SK-N-SH treated with all-trans-retinoic acid at 6 μM for 48 hours (cell line): ENCODE data around the gene OSBPL3.

ENCODE experiments used
- ARNTL ChIP-seq: fragments of 450-650 bp; formaldehyde crosslinking; IDR thresholded peaks from 2 replicates; pipeline ENCODE4 v1.5.0; 2020; ENCODE audit warnings: low read depth, mild to moderate bottlenecking, moderate library complexity, borderline replicate concordance
- BACH2 ChIP-seq: fragments of 250-450 bp; sonication (Bioruptor Pico); IDR thresholded peaks from 2 replicates; pipeline ENCODE4 v1.9.0; 2021; ENCODE audit warnings: mild to moderate bottlenecking, borderline replicate concordance
- CSDC2 ChIP-seq: fragments of 250-450 bp; sonication (Bioruptor Pico); IDR thresholded peaks from 2 replicates; pipeline ENCODE4 v1.5.0; 2020; ENCODE audit warnings: mild to moderate bottlenecking, moderate library complexity
- OSR1 ChIP-seq: fragments of 250-450 bp; sonication (Bioruptor Pico); IDR thresholded peaks from 2 replicates; pipeline ENCODE4 v1.8.0; 2022; ENCODE audit warnings: moderate library complexity, mild to moderate bottlenecking, inconsistent platforms
- PPARA ChIP-seq: fragments of 250-450 bp; sonication (Bioruptor Pico); IDR thresholded peaks from 2 replicates; pipeline ENCODE4 v1.5.0; 2020; ENCODE audit warnings: mild to moderate bottlenecking, borderline replicate concordance
- RARB ChIP-seq: fragments of 250-450 bp; sonication (Bioruptor Pico); IDR thresholded peaks from 2 replicates; pipeline ENCODE4 v1.8.0; 2021; ENCODE audit warnings: mild to moderate bottlenecking, moderate library complexity
- ZC3H10 ChIP-seq: fragments of 250-450 bp; sonication (Bioruptor Pico); IDR thresholded peaks from 2 replicates; pipeline ENCODE4 v1.5.1; 2021; ENCODE audit warnings: mild to moderate bottlenecking, moderate library complexity
- ZFP3 ChIP-seq: fragments of 250-450 bp; sonication (Bioruptor Pico); IDR thresholded peaks from 2 replicates; pipeline ENCODE4 v1.5.0; 2020; ENCODE audit warnings: mild to moderate bottlenecking, moderate library complexity
- ZFP30 ChIP-seq: fragments of 450-650 bp; formaldehyde crosslinking; IDR thresholded peaks from 2 replicates; pipeline ENCODE4 v1.5.0; 2022; ENCODE audit warnings: mild to moderate bottlenecking, moderate library complexity
- TF ChIP-seq, protein P1 (sequence below): fragments of 250-450 bp; sonication (Bioruptor Pico); IDR thresholded peaks from 2 replicates; pipeline ENCODE4 v1.5.1; 2020; ENCODE audit warnings: low read depth, mild to moderate bottlenecking, moderate library complexity
- TF ChIP-seq, protein P2 (sequence below): fragments of 250-450 bp; sonication (Bioruptor Pico); IDR thresholded peaks from 2 replicates; pipeline ENCODE4 v1.8.0; 2021; ENCODE audit warnings: low read depth, mild to moderate bottlenecking, moderate library complexity, borderline replicate concordance
- TF ChIP-seq, protein P3 (sequence below): fragments of 250-450 bp; sonication (Bioruptor Pico); IDR thresholded peaks from 2 replicates; pipeline ENCODE4 v1.5.1; 2021; ENCODE audit warnings: mild to moderate bottlenecking, moderate library complexity
- TF ChIP-seq, protein P4 (sequence below): fragments of 250-450 bp; sonication (Bioruptor Pico); IDR thresholded peaks from 2 replicates; pipeline ENCODE4 v1.8.0; 2020; ENCODE audit warnings: mild to moderate bottlenecking, moderate library complexity, borderline replicate concordance

DNA sequence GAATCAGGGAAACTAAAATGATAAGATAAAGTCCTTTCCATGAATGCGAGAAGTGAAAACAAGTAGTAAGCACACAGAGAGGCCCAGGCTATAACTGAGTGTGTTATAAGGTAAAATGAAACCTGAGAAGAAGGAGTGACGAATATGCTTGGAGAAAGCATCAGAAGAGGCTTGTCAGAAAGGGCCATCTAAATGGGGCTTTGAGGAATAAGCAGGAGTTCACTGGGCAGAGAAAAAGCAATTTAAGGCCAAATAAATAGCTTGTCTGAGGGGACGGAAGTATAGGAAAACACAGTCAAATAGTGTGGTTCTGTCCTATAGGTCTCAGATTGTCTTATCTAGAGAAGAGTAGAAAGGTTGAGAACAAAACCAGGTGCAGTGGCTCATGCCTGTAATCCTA, 163.1 kb downstream of the OSBPL3 start:
- TF ChIP-seq CSDC2 (CRISPR knock-in tag) (no peak), ZC3H10 (no peak), OSR1 (no peak), RARB (CRISPR knock-in tag) (no peak), ZFP3 (CRISPR knock-in tag) (peak; percentile 97), ARNTL (CRISPR knock-in tag) (no peak), ZFP30 (no peak), BACH2 (CRISPR knock-in tag) (no peak), PPARA (CRISPR knock-in tag) (no peak)
- TF ChIP-seq, protein P1, sequence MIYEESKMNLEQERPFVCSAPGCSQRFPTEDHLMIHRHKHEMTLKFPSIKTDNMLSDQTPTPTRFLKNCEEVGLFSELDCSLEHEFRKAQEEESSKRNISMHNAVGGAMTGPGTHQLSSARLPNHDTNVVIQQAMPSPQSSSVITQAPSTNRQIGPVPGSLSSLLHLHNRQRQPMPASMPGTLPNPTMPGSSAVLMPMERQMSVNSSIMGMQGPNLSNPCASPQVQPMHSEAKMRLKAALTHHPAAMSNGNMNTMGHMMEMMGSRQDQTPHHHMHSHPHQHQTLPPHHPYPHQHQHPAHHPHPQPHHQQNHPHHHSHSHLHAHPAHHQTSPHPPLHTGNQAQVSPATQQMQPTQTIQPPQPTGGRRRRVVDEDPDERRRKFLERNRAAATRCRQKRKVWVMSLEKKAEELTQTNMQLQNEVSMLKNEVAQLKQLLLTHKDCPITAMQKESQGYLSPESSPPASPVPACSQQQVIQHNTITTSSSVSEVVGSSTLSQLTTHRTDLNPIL (CRISPR knock-in tag) = no peak
- TF ChIP-seq, protein P2, sequence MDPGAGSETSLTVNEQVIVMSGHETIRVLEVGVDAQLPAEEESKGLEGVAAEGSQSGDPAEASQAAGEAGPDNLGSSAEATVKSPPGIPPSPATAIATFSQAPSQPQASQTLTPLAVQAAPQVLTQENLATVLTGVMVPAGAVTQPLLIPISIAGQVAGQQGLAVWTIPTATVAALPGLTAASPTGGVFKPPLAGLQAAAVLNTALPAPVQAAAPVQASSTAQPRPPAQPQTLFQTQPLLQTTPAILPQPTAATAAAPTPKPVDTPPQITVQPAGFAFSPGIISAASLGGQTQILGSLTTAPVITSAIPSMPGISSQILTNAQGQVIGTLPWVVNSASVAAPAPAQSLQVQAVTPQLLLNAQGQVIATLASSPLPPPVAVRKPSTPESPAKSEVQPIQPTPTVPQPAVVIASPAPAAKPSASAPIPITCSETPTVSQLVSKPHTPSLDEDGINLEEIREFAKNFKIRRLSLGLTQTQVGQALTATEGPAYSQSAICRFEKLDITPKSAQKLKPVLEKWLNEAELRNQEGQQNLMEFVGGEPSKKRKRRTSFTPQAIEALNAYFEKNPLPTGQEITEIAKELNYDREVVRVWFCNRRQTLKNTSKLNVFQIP (CRISPR knock-in tag) = no peak
- TF ChIP-seq, protein P3, sequence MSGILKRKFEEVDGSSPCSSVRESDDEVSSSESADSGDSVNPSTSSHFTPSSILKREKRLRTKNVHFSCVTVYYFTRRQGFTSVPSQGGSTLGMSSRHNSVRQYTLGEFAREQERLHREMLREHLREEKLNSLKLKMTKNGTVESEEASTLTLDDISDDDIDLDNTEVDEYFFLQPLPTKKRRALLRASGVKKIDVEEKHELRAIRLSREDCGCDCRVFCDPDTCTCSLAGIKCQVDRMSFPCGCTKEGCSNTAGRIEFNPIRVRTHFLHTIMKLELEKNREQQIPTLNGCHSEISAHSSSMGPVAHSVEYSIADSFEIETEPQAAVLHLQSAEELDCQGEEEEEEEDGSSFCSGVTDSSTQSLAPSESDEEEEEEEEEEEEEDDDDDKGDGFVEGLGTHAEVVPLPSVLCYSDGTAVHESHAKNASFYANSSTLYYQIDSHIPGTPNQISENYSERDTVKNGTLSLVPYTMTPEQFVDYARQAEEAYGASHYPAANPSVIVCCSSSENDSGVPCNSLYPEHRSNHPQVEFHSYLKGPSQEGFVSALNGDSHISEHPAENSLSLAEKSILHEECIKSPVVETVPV (CRISPR knock-in tag) = no peak
- TF ChIP-seq, protein P4, sequence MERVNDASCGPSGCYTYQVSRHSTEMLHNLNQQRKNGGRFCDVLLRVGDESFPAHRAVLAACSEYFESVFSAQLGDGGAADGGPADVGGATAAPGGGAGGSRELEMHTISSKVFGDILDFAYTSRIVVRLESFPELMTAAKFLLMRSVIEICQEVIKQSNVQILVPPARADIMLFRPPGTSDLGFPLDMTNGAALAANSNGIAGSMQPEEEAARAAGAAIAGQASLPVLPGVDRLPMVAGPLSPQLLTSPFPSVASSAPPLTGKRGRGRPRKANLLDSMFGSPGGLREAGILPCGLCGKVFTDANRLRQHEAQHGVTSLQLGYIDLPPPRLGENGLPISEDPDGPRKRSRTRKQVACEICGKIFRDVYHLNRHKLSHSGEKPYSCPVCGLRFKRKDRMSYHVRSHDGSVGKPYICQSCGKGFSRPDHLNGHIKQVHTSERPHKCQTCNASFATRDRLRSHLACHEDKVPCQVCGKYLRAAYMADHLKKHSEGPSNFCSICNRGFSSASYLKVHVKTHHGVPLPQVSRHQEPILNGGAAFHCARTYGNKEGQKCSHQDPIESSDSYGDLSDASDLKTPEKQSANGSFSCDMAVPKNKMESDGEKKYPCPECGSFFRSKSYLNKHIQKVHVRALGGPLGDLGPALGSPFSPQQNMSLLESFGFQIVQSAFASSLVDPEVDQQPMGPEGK (CRISPR knock-in tag) = no peak
